B cell (primary cell): ENCODE results near the gene GORASP1. TPM values are rescaled to one million over a fixed set of nuclear protein-coding genes. Genes with fewer than 3 reads are reported as not detected.

Source experiments
- ATAC-seq: fragments of 200-7000 bp; cut with Tn5 transposase; one replicate; pipeline ENCODE4 v1.10.0; 2021; ENCODE audit warnings: low read depth, mild to moderate bottlenecking, moderate number of reproducible peaks, moderate library complexity
- CTCF ChIA-PET: fragments of 350-600 bp; sonication (Branson Sonifier 250); formaldehyde crosslinking; loops from one replicate; lab custom pipeline; 2021; ENCODE audit warnings: antibody characterized with exemption, inconsistent platforms; lab: Charles Lee
- POLR2A ChIA-PET: fragments of 350-600 bp; sonication (Branson Sonifier 250); formaldehyde crosslinking; loops from one replicate; lab custom pipeline; 2021; ENCODE audit warnings: antibody characterized with exemption; lab: Charles Lee
- DNase-seq: peaks from one replicate; pipeline ENCODE4 v3.0.0; 2013
- H2AFZ ChIP-seq: 2 replicates; pipeline ENCODE4 v1.6.1; 2012; ENCODE audit warnings: mild to moderate bottlenecking, low read depth, low read length; ENCODE audit not compliant: insufficient read depth, poor library complexity, severe bottlenecking
- H3K27ac ChIP-seq, 2 donors: 1 replicate in 1 of 2; 2 replicates in 1 of 2; pipeline ENCODE4 v1.5.1; 2012 to 2013; ENCODE audit warnings: low read length in 2 of 2, mild to moderate bottlenecking in 2 of 2, moderate library complexity in 1 of 2
- H3K27me3 ChIP-seq, 4 experiments: fragments of 200-600 bp in 1 of 4; sonication (generic) in 1 of 4; replicated peaks in 1 of 4; 1 replicate in 2 of 4; 2 replicates in 2 of 4; pipeline versions ENCODE4 v1.6.1 to v1.7.0; 2013 to 2016; ENCODE audit warnings: low read length in 3 of 4, mild to moderate bottlenecking in 2 of 4, mixed read lengths in 1 of 4, moderate library complexity in 1 of 4; ENCODE audit not compliant: insufficient read depth in 4 of 4, control insufficient read depth in 3 of 4; ENCODE audit errors: control extremely low read depth in 1 of 4
- H3K36me3 ChIP-seq, 2 experiments: replicated peaks in 1 of 2; 1 replicate in 1 of 2; 2 replicates in 1 of 2; pipeline versions ENCODE4 v1.6.1 to v1.7.1; 2013; ENCODE audit warnings: low read length in 1 of 2; ENCODE audit not compliant: insufficient read depth in 2 of 2, control insufficient read depth in 1 of 2; ENCODE audit errors: control extremely low read depth in 1 of 2, extremely low read depth in 1 of 2
- H3K4me1 ChIP-seq, 2 donors: fragments of 200-600 bp in 1 of 2; sonication (generic) in 1 of 2; 1 replicate in 1 of 2; 2 replicates in 1 of 2; pipeline versions ENCODE4 v1.5.1 to v1.6.1; 2013 to 2017; ENCODE audit warnings: low read length in 2 of 2; ENCODE audit not compliant: control insufficient read depth in 2 of 2, insufficient read depth in 2 of 2
- H3K4me2 ChIP-seq: replicated peaks from 2 replicates; pipeline ENCODE3; 2012; ENCODE audit warnings: mild to moderate bottlenecking, low read depth, low read length; ENCODE audit not compliant: poor library complexity, severe bottlenecking
- H3K4me3 ChIP-seq, 5 experiments: fragments of 200-600 bp in 1 of 5; sonication (generic) in 1 of 5; 1 replicate in 3 of 5; 2 replicates in 2 of 5; pipeline versions ENCODE4 v1.5.1 to v1.7.0; 2011 to 2016; ENCODE audit warnings: low read length in 4 of 5, mild to moderate bottlenecking in 4 of 5, low read depth in 2 of 5, control low read depth in 1 of 5, moderate library complexity in 1 of 5; ENCODE audit not compliant: insufficient read depth in 1 of 5; ENCODE audit errors: control extremely low read depth in 1 of 5, extremely low read depth in 1 of 5
- H3K79me2 ChIP-seq: fragments of 200-600 bp; sonication (generic); one replicate; pipeline ENCODE4 v1.6.0; 2016; ENCODE audit warnings: low read length; ENCODE audit not compliant: control insufficient read depth, insufficient read depth
- H3K9ac ChIP-seq: fragments of 200-600 bp; sonication (generic); 2 replicates; pipeline ENCODE4 v1.6.1; 2017; ENCODE audit warnings: mild to moderate bottlenecking, low read length, moderate library complexity
- H3K9me3 ChIP-seq, 3 donors: one replicate each; pipeline versions ENCODE4 v1.6.1 to v1.7.1; 2013; ENCODE audit warnings: low read length in 2 of 3; ENCODE audit not compliant: control insufficient read depth in 2 of 3, insufficient read depth in 1 of 3; ENCODE audit errors: control extremely low read depth in 1 of 3
- H4K20me1 ChIP-seq: 2 replicates; pipeline ENCODE4 v1.6.0; 2012; ENCODE audit warnings: mild to moderate bottlenecking, low read length; ENCODE audit not compliant: insufficient read depth, control insufficient read depth, poor library complexity, severe bottlenecking
- H3K27ac Mint-ChIP-seq: one replicate; pipeline ENCODE4 v1.8.0; 2021; ENCODE audit warnings: mixed read lengths
- H3K27me3 Mint-ChIP-seq: one replicate; pipeline ENCODE4 v1.8.0; 2021; ENCODE audit warnings: mixed read lengths
- H3K4me1 Mint-ChIP-seq: one replicate; pipeline ENCODE4 v1.8.0; 2021; ENCODE audit warnings: mixed read lengths
- H3K4me3 Mint-ChIP-seq: one replicate; pipeline ENCODE4 v1.8.0; 2021; ENCODE audit warnings: mixed read lengths
- H3K9me3 Mint-ChIP-seq: one replicate; pipeline ENCODE4 v1.8.0; 2022; ENCODE audit warnings: mixed read lengths; ENCODE audit not compliant: insufficient read depth
- EZH2 ChIP-seq: IDR thresholded peaks from 2 replicates; pipeline ENCODE4 v1.6.1; 2012; ENCODE audit warnings: borderline replicate concordance, low read depth, mild to moderate bottlenecking, moderate library complexity, low read length; ENCODE audit not compliant: insufficient read depth, poor library complexity, severe bottlenecking
- WGBS: methylation state at CpG from one replicate; pipeline ENCODE4 v1.1.5; 2013; ENCODE audit warnings: missing lambda C conversion rate; ENCODE audit not compliant: insufficient coverage; 5-methylcytosine and 5-hydroxymethylcytosine counted together
- intact Hi-C: fragments of 100-400 bp; cut with micrococcal nuclease; formaldehyde crosslinking; loops from one replicate; pipeline ENCODE4 v1.10.0; 2022
- polyA plus RNA-seq: library from polyadenylated mRNA; depleted of rRNA; stranded (reverse); fragments of >200 nt; gene quantifications from 2 replicates; pipeline ENCODE4 v1.2.3, GENCODE V29; 2012
- total RNA-seq, 2 donors: library from RNA; stranded (reverse); fragments of 120-200 nt in 1 of 2; gene quantifications; 1 replicate in 1 of 2; 2 replicates in 1 of 2; pipeline versions ENCODE4 v1.2.3 to v1.2.4, GENCODE V29; 2013 to 2022
- TF ChIP-seq, protein P1 (sequence below): fragments of 200-600 bp; IDR thresholded peaks from one replicate; pipeline ENCODE4 v1.8.0; 2022; ENCODE audit warnings: antibody characterized with exemption, mild to moderate bottlenecking

The GORASP1 gene
- total and polyA plus RNA-seq, 2 donors (not counting 1 experiment from before 2014, with no cell fraction given): 81.7 to 84.0 TPM

DNA sequence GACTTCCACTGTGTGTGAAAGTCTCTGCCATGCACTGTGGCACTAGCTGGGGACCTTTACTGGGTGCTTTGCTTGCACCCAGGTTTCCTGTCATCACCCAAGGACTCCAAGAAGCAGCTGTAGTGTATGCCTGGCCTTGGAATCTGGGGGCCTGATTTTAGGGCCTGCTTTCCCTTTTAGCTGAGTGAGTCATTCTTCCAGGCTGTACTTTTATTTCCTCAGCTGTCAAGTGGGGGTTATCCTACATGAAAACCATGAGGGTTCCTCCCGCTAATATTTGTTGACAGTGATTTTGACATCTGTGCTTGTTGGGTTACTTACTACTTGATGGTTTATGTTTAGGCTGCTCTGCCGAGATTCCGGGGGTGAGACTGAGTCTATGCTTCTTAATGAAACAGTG is 18.5 kb downstream of the GORASP1 start:
- Histone ChIP-seq H3K27ac (no peak overlapping the region), H2AFZ (no peak overlapping the region), H3K9ac (no peak overlapping the region), H3K4me1 (peaks cover 18% of the 10 kb centered on the region in 2 donors), H3K79me2 (no peaks in the 10 kb centered on the region), H3K27me3 (no peaks in the 10 kb centered on the region), H4K20me1 (no peaks in the 10 kb centered on the region), H3K9me3 (no peaks in the 10 kb centered on the region), H3K4me3 (no peak overlapping the region), H3K4me2 (no peak overlapping the region), H3K36me3 (peaks cover 4 to 48% of the 10 kb centered on the region in 2 experiments)
- no peak for TF ChIP-seq EZH2
- TF ChIP-seq, protein P1, sequence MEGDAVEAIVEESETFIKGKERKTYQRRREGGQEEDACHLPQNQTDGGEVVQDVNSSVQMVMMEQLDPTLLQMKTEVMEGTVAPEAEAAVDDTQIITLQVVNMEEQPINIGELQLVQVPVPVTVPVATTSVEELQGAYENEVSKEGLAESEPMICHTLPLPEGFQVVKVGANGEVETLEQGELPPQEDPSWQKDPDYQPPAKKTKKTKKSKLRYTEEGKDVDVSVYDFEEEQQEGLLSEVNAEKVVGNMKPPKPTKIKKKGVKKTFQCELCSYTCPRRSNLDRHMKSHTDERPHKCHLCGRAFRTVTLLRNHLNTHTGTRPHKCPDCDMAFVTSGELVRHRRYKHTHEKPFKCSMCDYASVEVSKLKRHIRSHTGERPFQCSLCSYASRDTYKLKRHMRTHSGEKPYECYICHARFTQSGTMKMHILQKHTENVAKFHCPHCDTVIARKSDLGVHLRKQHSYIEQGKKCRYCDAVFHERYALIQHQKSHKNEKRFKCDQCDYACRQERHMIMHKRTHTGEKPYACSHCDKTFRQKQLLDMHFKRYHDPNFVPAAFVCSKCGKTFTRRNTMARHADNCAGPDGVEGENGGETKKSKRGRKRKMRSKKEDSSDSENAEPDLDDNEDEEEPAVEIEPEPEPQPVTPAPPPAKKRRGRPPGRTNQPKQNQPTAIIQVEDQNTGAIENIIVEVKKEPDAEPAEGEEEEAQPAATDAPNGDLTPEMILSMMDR: no peak
- ChIA-PET POLR2A (no interaction called here), CTCF (interaction anchor here (0.9 to 1.4 kb wide), 3 partner anchors 100 to 209 kb away, joined by 3 read pairs; no protein-coding TSS in a partner anchor)
- peaks cover 23% of the 10 kb centered on the region for H3K4me1 Mint-ChIP-seq
- H3K4me3 Mint-ChIP-seq: no peak overlapping the region
- intact Hi-C loops: no loop called here
- ATAC-seq: no peak
- H3K27me3 Mint-ChIP-seq: no peaks in the 10 kb centered on the region
- DNase-seq: no peak
- H3K9me3 Mint-ChIP-seq: no peaks in the 10 kb centered on the region
- H3K27ac Mint-ChIP-seq: no peak overlapping the region
- 100% methylated on average over 2 of the region's 3 CpGs for WGBS

DNA sequence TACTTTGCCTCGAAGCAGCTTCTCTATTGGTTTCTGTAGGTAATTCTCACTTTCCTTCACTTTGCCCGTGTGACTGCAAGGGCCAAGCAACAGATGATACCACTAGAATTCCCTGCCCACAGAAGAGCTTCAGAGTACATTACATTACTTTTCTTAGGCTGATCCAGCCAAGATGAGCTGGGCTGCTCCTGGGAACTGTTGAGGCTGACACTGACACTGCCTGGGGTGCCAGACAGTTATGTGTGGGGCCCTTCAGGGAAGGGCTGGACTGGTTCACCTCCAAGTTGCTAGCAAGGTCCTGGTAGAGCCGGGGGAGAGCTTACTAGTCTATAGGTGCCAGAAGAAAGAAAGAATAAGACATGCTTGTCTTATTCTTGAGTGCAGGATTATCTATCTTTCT is 19.0 kb downstream of the GORASP1 start:
- intact Hi-C loops: no loop called here
- no peak overlapping the region for H3K27ac ChIP-seq
- Mint-ChIP-seq H3K27me3 (no peaks in the 10 kb centered on the region), H3K27ac (no peak overlapping the region), H3K4me3 (no peak overlapping the region), H3K4me1 (peaks cover 23% of the 10 kb centered on the region), H3K9me3 (no peaks in the 10 kb centered on the region)
- H3K9me3 ChIP-seq: no peaks in the 10 kb centered on the region
- peaks cover 4 to 49% of the 10 kb centered on the region in 2 experiments for H3K36me3 ChIP-seq
- H3K4me1 ChIP-seq: peaks cover 18% of the 10 kb centered on the region in 2 donors
- POLR2A ChIA-PET: no interaction called here
- no peaks in the 10 kb centered on the region for H4K20me1 ChIP-seq
- H3K4me2 ChIP-seq: no peak overlapping the region
- H3K27me3 ChIP-seq: no peaks in the 10 kb centered on the region
- CTCF ChIA-PET: interaction anchor here (0.9 to 4.3 kb wide), 4 partner anchors 100 to 209 kb away, joined by 3 to 20 read pairs (median 3); no protein-coding TSS in a partner anchor
- TF ChIP-seq EZH2: no peak
- TF ChIP-seq, protein P1: no peak
- no peak for ATAC-seq
- no peak overlapping the region for H2AFZ ChIP-seq
- DNase-seq: no peak
- no peak overlapping the region for H3K4me3 ChIP-seq
- WGBS: no CpG with 5 or more reads among the region's 3 CpGs
- H3K79me2 ChIP-seq: no peaks in the 10 kb centered on the region
- no peak overlapping the region for H3K9ac ChIP-seq
